HepG2 (cell line): ENCODE data around the gene DALRD3. TPM values are rescaled to one million over a fixed set of nuclear protein-coding genes. Genes with fewer than 3 reads are reported as not detected.

Source experiments
- CHD2 ChIP-seq: IDR thresholded peaks from 2 replicates; pipeline ENCODE4 v1.6.1; 2011; ENCODE audit warnings: low read depth, low read length, improper control_type of control experiment
- FOXA1 ChIP-seq, 2 experiments: fragments of 450-650 bp in 1 of 2; sonication (generic) in 1 of 2; formaldehyde crosslinking in 1 of 2; IDR thresholded peaks; 2 replicates each; pipeline versions ENCODE4 v1.4.0 to v1.6.1; 2016 to 2020; ENCODE audit warnings: missing genetic modification reagents in 1 of 2
- MEF2D ChIP-seq: sonication (generic); formaldehyde crosslinking; IDR thresholded peaks from 2 replicates; pipeline ENCODE4 v1.5.1; 2020; ENCODE audit warnings: mild to moderate bottlenecking, missing genetic modification reagents
- NR1H2 ChIP-seq: sonication (generic); formaldehyde crosslinking; IDR thresholded peaks from 2 replicates; pipeline ENCODE4 v1.8.1; 2022; ENCODE audit warnings: low read depth, missing genetic modification reagents, borderline replicate concordance
- POLR2G ChIP-seq: fragments of 200-400 bp; formaldehyde crosslinking; IDR thresholded peaks from 2 replicates; pipeline ENCODE4 v1.6.1; 2018; ENCODE audit warnings: mild to moderate bottlenecking, low read depth, low read length, moderate library complexity
- SALL1 ChIP-seq: sonication (generic); formaldehyde crosslinking; IDR thresholded peaks from 2 replicates; pipeline ENCODE4 v1.8.0; 2022; ENCODE audit warnings: mild to moderate bottlenecking, missing genetic modification reagents
- SOX6 ChIP-seq, 2 experiments: fragments of 450-650 bp in 1 of 2; sonication (generic) in 1 of 2; formaldehyde crosslinking in 1 of 2; IDR thresholded peaks; 2 replicates each; pipeline versions ENCODE4 v1.4.0 to v1.6.1; 2017 to 2020; ENCODE audit warnings: antibody characterized with exemption in 1 of 2, mild to moderate bottlenecking in 1 of 2, missing genetic modification reagents in 1 of 2
- SP2 ChIP-seq: sonication (generic); formaldehyde crosslinking; IDR thresholded peaks from 2 replicates; pipeline ENCODE4 v1.5.1; 2020; ENCODE audit warnings: mild to moderate bottlenecking, missing genetic modification reagents
- TCF12 ChIP-seq, 2 experiments: fragments of 450-650 bp in 1 of 2; sonication (generic) in 1 of 2; formaldehyde crosslinking in 1 of 2; IDR thresholded peaks; 2 replicates each; pipeline versions ENCODE4 v1.6.1 to v1.8.0; 2017 to 2022; ENCODE audit warnings: antibody characterized with exemption in 1 of 2, mild to moderate bottlenecking in 1 of 2, missing genetic modification reagents in 1 of 2, moderate library complexity in 1 of 2
- TCF7 ChIP-seq: sonication (generic); IDR thresholded peaks from 2 replicates; pipeline ENCODE4 v1.6.1; 2016; ENCODE audit warnings: antibody characterized with exemption, low read depth
- ZFP37 ChIP-seq: sonication (generic); formaldehyde crosslinking; IDR thresholded peaks from 2 replicates; pipeline ENCODE4 v1.4.0; 2020; ENCODE audit warnings: missing genetic modification reagents, borderline replicate concordance
- ZFY ChIP-seq: sonication (generic); formaldehyde crosslinking; IDR thresholded peaks from 2 replicates; pipeline ENCODE4 v1.4.0; 2020; ENCODE audit warnings: missing genetic modification reagents
- ZNF558 ChIP-seq: sonication (generic); formaldehyde crosslinking; IDR thresholded peaks from 2 replicates; pipeline ENCODE4 v1.9.0; 2022; ENCODE audit warnings: mild to moderate bottlenecking, missing genetic modification reagents, borderline replicate concordance
- ZNF577 ChIP-seq: sonication (generic); formaldehyde crosslinking; IDR thresholded peaks from 2 replicates; pipeline ENCODE4 v1.4.0; 2020; ENCODE audit warnings: mild to moderate bottlenecking, low read depth, missing genetic modification reagents, borderline replicate concordance
- ZNF619 ChIP-seq: sonication (generic); formaldehyde crosslinking; IDR thresholded peaks from 2 replicates; pipeline ENCODE4 v1.4.0; 2020; ENCODE audit warnings: mild to moderate bottlenecking, missing genetic modification reagents
- ZNF713 ChIP-seq: sonication (generic); formaldehyde crosslinking; IDR thresholded peaks from 2 replicates; pipeline ENCODE4 v1.4.0; 2020; ENCODE audit warnings: mild to moderate bottlenecking, missing genetic modification reagents
- polyA plus RNA-seq, 8 experiments: library from polyadenylated mRNA; depleted of rRNA in 3 of 8; stranded (reverse) in 7 of 8; unstranded in 1 of 8; fragments of >200 nt; fragmentation: Illumina TruSeq in 4 of 8; extraction: Trizol in 4 of 8; gene quantifications; 2 replicates each; pipeline versions ENCODE4 v1.2.1 to v1.2.3, GENCODE V29; 2011 to 2016; ENCODE audit warnings: low read depth in 4 of 8, missing spikeins in 1 of 8, mixed read lengths in 1 of 8; ENCODE audit not compliant: insufficient read depth in 1 of 8
- total RNA-seq, 5 experiments: library from RNA; depleted of rRNA; stranded (reverse); fragments of >200 nt; fragmentation: Illumina TruSeq; extraction: Trizol; gene quantifications; 2 replicates each; pipeline ENCODE4 v1.2.3, GENCODE V29; 2016; ENCODE audit warnings: low read depth in 1 of 5
- TF ChIP-seq, protein P1 (sequence below): IDR thresholded peaks from 2 replicates; pipeline ENCODE4 v1.6.1; 2016; ENCODE audit warnings: missing compliant biosample characterization, missing genetic modification reagents, borderline replicate concordance
- TF ChIP-seq, protein P2 (sequence below), 2 experiments: IDR thresholded peaks; 2 replicates each; pipeline ENCODE4 v1.6.1; 2011 to 2012; ENCODE audit warnings: low read length in 2 of 2, borderline replicate concordance in 1 of 2, low read depth in 1 of 2, mild to moderate bottlenecking in 1 of 2, moderate library complexity in 1 of 2
- TF ChIP-seq, protein P3 (sequence below): sonication (generic); formaldehyde crosslinking; IDR thresholded peaks from 2 replicates; pipeline ENCODE4 v1.5.1; 2020; ENCODE audit warnings: mild to moderate bottlenecking, missing genetic modification reagents, moderate library complexity

DALRD3 gene
- total and polyA plus RNA-seq, 2 of the 13 experiments (the other 11 are each of a cell fraction or from before 2014, with no cell fraction given) = 19.9 to 36.5 TPM

DNA sequence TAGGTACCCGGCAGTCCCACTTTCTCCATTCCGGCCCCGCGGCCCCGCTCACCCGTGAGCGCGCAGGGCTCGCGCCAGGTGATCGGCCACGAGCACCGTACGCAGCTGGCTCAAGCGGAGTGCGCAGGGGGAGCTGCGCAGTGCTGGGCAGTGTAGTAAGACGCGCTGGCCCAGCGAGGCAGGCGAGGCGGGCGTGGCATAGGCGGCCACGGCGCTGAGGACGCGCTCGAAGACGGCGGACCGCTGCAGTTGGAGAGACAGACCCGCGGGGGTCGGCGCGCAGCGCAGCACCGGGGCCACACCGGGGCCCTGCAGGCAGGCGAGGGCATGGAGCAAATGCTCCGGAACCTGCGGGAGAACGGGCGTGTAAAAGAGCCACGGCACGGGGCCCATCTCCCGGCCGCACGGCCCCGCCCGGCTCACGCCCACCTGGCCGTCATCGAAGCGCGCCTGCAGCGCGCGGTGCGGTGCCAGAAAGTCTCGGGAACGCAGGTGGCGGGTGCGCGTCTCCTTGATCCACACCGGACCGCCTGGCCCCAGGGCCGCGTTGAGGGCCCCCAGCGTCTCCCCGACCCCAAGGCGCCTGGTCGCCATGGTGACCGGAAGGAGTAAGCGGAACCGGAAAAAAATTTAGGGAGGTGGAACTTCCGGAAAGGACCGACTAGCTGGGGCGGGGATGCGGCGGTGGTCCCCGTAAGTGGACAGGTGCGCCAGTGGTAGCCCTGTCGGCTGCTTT is at the start of gene DALRD3 (continued):
- 0 out of 2 replicates have a peak, but pooled peaks have one; percentile 28 for TF ChIP-seq MEF2D (CRISPR knock-in tag)
- TF ChIP-seq, protein P1, sequence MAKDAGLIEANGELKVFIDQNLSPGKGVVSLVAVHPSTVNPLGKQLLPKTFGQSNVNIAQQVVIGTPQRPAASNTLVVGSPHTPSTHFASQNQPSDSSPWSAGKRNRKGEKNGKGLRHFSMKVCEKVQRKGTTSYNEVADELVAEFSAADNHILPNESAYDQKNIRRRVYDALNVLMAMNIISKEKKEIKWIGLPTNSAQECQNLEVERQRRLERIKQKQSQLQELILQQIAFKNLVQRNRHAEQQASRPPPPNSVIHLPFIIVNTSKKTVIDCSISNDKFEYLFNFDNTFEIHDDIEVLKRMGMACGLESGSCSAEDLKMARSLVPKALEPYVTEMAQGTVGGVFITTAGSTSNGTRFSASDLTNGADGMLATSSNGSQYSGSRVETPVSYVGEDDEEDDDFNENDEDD (CRISPR knock-in tag) = peak; percentile 15; the same call in 1 of the 2 replicates
- peak; percentile 75 for TF ChIP-seq POLR2G
- TF ChIP-seq ZFY = peak; percentile 81; the same call in 1 of the 2 replicates
- TF ChIP-seq, protein P2, sequence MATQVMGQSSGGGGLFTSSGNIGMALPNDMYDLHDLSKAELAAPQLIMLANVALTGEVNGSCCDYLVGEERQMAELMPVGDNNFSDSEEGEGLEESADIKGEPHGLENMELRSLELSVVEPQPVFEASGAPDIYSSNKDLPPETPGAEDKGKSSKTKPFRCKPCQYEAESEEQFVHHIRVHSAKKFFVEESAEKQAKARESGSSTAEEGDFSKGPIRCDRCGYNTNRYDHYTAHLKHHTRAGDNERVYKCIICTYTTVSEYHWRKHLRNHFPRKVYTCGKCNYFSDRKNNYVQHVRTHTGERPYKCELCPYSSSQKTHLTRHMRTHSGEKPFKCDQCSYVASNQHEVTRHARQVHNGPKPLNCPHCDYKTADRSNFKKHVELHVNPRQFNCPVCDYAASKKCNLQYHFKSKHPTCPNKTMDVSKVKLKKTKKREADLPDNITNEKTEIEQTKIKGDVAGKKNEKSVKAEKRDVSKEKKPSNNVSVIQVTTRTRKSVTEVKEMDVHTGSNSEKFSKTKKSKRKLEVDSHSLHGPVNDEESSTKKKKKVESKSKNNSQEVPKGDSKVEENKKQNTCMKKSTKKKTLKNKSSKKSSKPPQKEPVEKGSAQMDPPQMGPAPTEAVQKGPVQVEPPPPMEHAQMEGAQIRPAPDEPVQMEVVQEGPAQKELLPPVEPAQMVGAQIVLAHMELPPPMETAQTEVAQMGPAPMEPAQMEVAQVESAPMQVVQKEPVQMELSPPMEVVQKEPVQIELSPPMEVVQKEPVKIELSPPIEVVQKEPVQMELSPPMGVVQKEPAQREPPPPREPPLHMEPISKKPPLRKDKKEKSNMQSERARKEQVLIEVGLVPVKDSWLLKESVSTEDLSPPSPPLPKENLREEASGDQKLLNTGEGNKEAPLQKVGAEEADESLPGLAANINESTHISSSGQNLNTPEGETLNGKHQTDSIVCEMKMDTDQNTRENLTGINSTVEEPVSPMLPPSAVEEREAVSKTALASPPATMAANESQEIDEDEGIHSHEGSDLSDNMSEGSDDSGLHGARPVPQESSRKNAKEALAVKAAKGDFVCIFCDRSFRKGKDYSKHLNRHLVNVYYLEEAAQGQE (IDR thresholded peaks at IDR 0.05; ENCODE audit: borderline replicate concordance in 1 of 2, low read depth in 1 of 2, low read length in 2 of 2) = no peak
- TF ChIP-seq, protein P3, sequence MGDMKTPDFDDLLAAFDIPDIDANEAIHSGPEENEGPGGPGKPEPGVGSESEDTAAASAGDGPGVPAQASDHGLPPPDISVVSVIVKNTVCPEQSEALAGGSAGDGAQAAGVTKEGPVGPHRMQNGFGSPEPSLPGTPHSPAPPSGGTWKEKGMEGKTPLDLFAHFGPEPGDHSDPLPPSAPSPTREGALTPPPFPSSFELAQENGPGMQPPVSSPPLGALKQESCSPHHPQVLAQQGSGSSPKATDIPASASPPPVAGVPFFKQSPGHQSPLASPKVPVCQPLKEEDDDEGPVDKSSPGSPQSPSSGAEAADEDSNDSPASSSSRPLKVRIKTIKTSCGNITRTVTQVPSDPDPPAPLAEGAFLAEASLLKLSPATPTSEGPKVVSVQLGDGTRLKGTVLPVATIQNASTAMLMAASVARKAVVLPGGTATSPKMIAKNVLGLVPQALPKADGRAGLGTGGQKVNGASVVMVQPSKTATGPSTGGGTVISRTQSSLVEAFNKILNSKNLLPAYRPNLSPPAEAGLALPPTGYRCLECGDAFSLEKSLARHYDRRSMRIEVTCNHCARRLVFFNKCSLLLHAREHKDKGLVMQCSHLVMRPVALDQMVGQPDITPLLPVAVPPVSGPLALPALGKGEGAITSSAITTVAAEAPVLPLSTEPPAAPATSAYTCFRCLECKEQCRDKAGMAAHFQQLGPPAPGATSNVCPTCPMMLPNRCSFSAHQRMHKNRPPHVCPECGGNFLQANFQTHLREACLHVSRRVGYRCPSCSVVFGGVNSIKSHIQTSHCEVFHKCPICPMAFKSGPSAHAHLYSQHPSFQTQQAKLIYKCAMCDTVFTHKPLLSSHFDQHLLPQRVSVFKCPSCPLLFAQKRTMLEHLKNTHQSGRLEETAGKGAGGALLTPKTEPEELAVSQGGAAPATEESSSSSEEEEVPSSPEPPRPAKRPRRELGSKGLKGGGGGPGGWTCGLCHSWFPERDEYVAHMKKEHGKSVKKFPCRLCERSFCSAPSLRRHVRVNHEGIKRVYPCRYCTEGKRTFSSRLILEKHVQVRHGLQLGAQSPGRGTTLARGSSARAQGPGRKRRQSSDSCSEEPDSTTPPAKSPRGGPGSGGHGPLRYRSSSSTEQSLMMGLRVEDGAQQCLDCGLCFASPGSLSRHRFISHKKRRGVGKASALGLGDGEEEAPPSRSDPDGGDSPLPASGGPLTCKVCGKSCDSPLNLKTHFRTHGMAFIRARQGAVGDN (CRISPR knock-in tag) = peak; percentile 90
- TF ChIP-seq FOXA1 (IDR thresholded peaks at IDR 0.05) = no peak
- TF ChIP-seq FOXA1 (CRISPR knock-in tag; IDR thresholded peaks at IDR 0.05) = no peak
- TF ChIP-seq SALL1 (CRISPR knock-in tag) = peak; percentile 76
- 0 out of 2 replicates have a peak, but pooled peaks have one; percentile 43 for TF ChIP-seq ZNF713 (CRISPR knock-in tag)
- TF ChIP-seq ZFP37 (CRISPR knock-in tag) = no peak
- TF ChIP-seq SOX6 (IDR thresholded peaks at IDR 0.05) = no peak
- TF ChIP-seq SOX6 (CRISPR knock-in tag; IDR thresholded peaks at IDR 0.05) = peak; percentile 65
- TF ChIP-seq TCF12 (IDR thresholded peaks at IDR 0.05) = no peak
- TF ChIP-seq TCF12 (CRISPR knock-in tag; IDR thresholded peaks at IDR 0.05) = peak; percentile 29; the same call in 1 of the 2 replicates
- no peak for TF ChIP-seq NR1H2 (CRISPR knock-in tag)
- peak; percentile 82; the same call in 1 of the 2 replicates for TF ChIP-seq ZNF558 (CRISPR knock-in tag)
- 0 out of 2 replicates have a peak, but pooled peaks have one; percentile 35 for TF ChIP-seq ZNF619 (CRISPR knock-in tag)
- TF ChIP-seq TCF7 = no peak
- TF ChIP-seq ZNF577 (CRISPR knock-in tag) = no peak
- TF ChIP-seq CHD2 = no peak
- TF ChIP-seq SP2 (CRISPR knock-in tag) = peak; percentile 71
